A549 (cell line): ENCODE data around the gene OMP. TPM values are rescaled to one million over a fixed set of nuclear protein-coding genes. Genes with fewer than 3 reads are reported as not detected.
A peak's percentile ranks its signal among the peaks of the same experiment; 100 is the strongest.

Experiments
- ATAC-seq, 2 experiments: fragments of 200-7000 bp in 1 of 2; fragments of >200 bp in 1 of 2; cut with Nextera tagmentation in 1 of 2; cut with Tn5 transposase in 1 of 2; 3 replicates each; pipeline versions ENCODE4 v1.8.0 to v1.9.1; 2018 to 2020; ENCODE audit warnings: mild to moderate bottlenecking in 1 of 2, moderate library complexity in 1 of 2
- CTCF ChIA-PET: fragments of 300-600 bp; sonication (Branson Sonifier 250); formaldehyde crosslinking; extraction: SDS; loops from one replicate; lab custom pipeline; 2021; ENCODE audit warnings: antibody characterized with exemption, inconsistent platforms; lab: Yijun Ruan, JAX
- POLR2A ChIA-PET: fragments of 350-600 bp; formaldehyde crosslinking; extraction: SDS; loops from one replicate; lab custom pipeline; 2021; ENCODE audit warnings: antibody characterized with exemption, inconsistent platforms; lab: Yijun Ruan, JAX
- DNase-seq, 2 experiments: peaks; one replicate each; pipeline versions ENCODE4 v3.0.0 to v3.0.0-alpha.2; 2011 to 2016; ENCODE audit warnings: low read depth in 1 of 2, low spot score in 1 of 2
- FAIRE-seq: peaks from 2 replicates; lab custom pipeline; 2011; peaks lifted over from hg19 to GRCh38; lab: Jason Lieb, UNC
- H3K27ac ChIP-seq, 2 experiments: fragments of >200 bp; sonication (Bioruptor Twin); formaldehyde crosslinking; 3 replicates each; pipeline ENCODE4 v1.5.1; 2016 to 2017
- H3K4me1 ChIP-seq: fragments of >200 bp; sonication (Bioruptor Twin); formaldehyde crosslinking; 3 replicates; pipeline ENCODE4 v1.6.1; 2016
- H3K4me2 ChIP-seq: fragments of >200 bp; sonication (Bioruptor Twin); formaldehyde crosslinking; 3 replicates; pipeline ENCODE4 v1.6.1; 2016
- H3K4me3 ChIP-seq: fragments of >200 bp; sonication (Bioruptor Twin); formaldehyde crosslinking; 3 replicates; pipeline ENCODE4 v1.5.1; 2016
- H3K9me3 ChIP-seq: fragments of >200 bp; sonication (Bioruptor Twin); formaldehyde crosslinking; 3 replicates; pipeline ENCODE4 v1.6.1; 2016
- BCL3 ChIP-seq: fragments of >200 bp; sonication (Bioruptor Twin); formaldehyde crosslinking; IDR thresholded peaks from 3 replicates; pipeline ENCODE4 v1.6.1; 2016
- CBX8 ChIP-seq: fragments of 200-600 bp; sonication (generic); IDR thresholded peaks from 2 replicates; pipeline ENCODE4 v1.6.1; 2016
- CEBPB ChIP-seq, 2 experiments: fragments of >200 bp in 1 of 2; sonication (Bioruptor Twin) in 1 of 2; formaldehyde crosslinking in 1 of 2; IDR thresholded peaks; 2 replicates each; pipeline ENCODE4 v1.6.1; 2012 to 2016
- CTCF ChIP-seq: fragments of >200 bp; sonication (Bioruptor Twin); formaldehyde crosslinking; IDR thresholded peaks from 3 replicates; pipeline ENCODE4 v1.5.1; 2016
- ESRRA ChIP-seq: fragments of 150-350 bp; IDR thresholded peaks from 2 replicates; pipeline ENCODE4 v1.6.1; 2014; ENCODE audit warnings: mild to moderate bottlenecking, low read length, borderline replicate concordance
- FOSL2 ChIP-seq, 2 experiments: fragments of 450-650 bp in 1 of 2; fragments of >200 bp in 1 of 2; sonication (Bioruptor Twin) in 1 of 2; formaldehyde crosslinking; IDR thresholded peaks; 2 replicates each; pipeline versions ENCODE4 v1.5.0 to v1.6.1; 2016 to 2020; ENCODE audit warnings: mild to moderate bottlenecking in 1 of 2, moderate library complexity in 1 of 2
- FOXS1 ChIP-seq: fragments of 250-450 bp; sonication (Bioruptor Pico); IDR thresholded peaks from 2 replicates; pipeline ENCODE4 v1.5.0; 2020; ENCODE audit warnings: mild to moderate bottlenecking, moderate library complexity
- HOXA7 ChIP-seq: fragments of 250-450 bp; sonication (Bioruptor Pico); IDR thresholded peaks from 2 replicates; pipeline ENCODE4 v1.5.0; 2020; ENCODE audit warnings: mild to moderate bottlenecking, moderate library complexity
- JUNB ChIP-seq: fragments of >200 bp; sonication (Bioruptor Twin); formaldehyde crosslinking; IDR thresholded peaks from 2 replicates; pipeline ENCODE4 v1.6.1; 2016
- MAFK ChIP-seq: fragments of 450-650 bp; IDR thresholded peaks from 2 replicates; pipeline ENCODE4 v1.6.1; 2014; ENCODE audit not compliant: partially characterized antibody
- MAX ChIP-seq: IDR thresholded peaks from 2 replicates; pipeline ENCODE4 v1.6.1; 2012
- MAZ ChIP-seq: fragments of 150-350 bp; IDR thresholded peaks from 2 replicates; pipeline ENCODE4 v1.6.1; 2014; ENCODE audit warnings: antibody characterized with exemption, low read depth, low read length, borderline replicate concordance
- MYC ChIP-seq: IDR thresholded peaks from 2 replicates; pipeline ENCODE4 v1.6.1; 2012; ENCODE audit warnings: mild to moderate bottlenecking, inconsistent platforms, low read length, improper control_type of control experiment, borderline replicate concordance
- NPAS2 ChIP-seq: fragments of 250-450 bp; sonication (Bioruptor Pico); IDR thresholded peaks from 2 replicates; pipeline ENCODE4 v1.8.0; 2022; ENCODE audit warnings: mild to moderate bottlenecking, moderate library complexity, borderline replicate concordance
- PHF8 ChIP-seq: fragments of 200-600 bp; sonication (generic); IDR thresholded peaks from 2 replicates; pipeline ENCODE4 v1.6.1; 2016; ENCODE audit warnings: low read depth, mild to moderate bottlenecking, antibody characterized with exemption, moderate library complexity, borderline replicate concordance
- RAD21 ChIP-seq, 2 experiments: fragments of >200 bp in 1 of 2; sonication (Bioruptor Twin) in 1 of 2; formaldehyde crosslinking in 1 of 2; IDR thresholded peaks in 1 of 2; conservative IDR thresholded peaks in 1 of 2; 2 replicates in 1 of 2; 3 replicates in 1 of 2; pipeline ENCODE4 v1.6.1; 2012 to 2018; ENCODE audit warnings: inconsistent platforms in 1 of 2
- RFX5 ChIP-seq: fragments of 450-650 bp; IDR thresholded peaks from 2 replicates; pipeline ENCODE4 v1.7.1; 2014; ENCODE audit warnings: antibody characterized with exemption, mild to moderate bottlenecking, moderate library complexity
- RNF2 ChIP-seq: fragments of 200-600 bp; sonication (generic); IDR thresholded peaks from 2 replicates; pipeline ENCODE4 v1.6.1; 2016; ENCODE audit warnings: low read depth, mild to moderate bottlenecking, antibody characterized with exemption, moderate library complexity, borderline replicate concordance
- SMC3 ChIP-seq: fragments of >200 bp; sonication (Bioruptor Twin); formaldehyde crosslinking; IDR thresholded peaks from 3 replicates; pipeline ENCODE4 v1.6.1; 2018; ENCODE audit warnings: inconsistent platforms
- SREBF2 ChIP-seq: fragments of 450-650 bp; IDR thresholded peaks from 2 replicates; pipeline ENCODE4 v1.6.1; 2014; ENCODE audit warnings: mild to moderate bottlenecking, moderate library complexity
- TFCP2L1 ChIP-seq: fragments of 250-450 bp; sonication (Bioruptor Pico); IDR thresholded peaks from 2 replicates; pipeline ENCODE4 v1.5.0; 2021; ENCODE audit warnings: mild to moderate bottlenecking
- ZC3H11A ChIP-seq: fragments of 450-650 bp; IDR thresholded peaks from 2 replicates; pipeline ENCODE4 v1.6.1; 2014; ENCODE audit warnings: antibody characterized with exemption, mild to moderate bottlenecking
- WGBS: methylation state at CpG from one replicate; pipeline ENCODE4 v1.1.6; 2017; ENCODE audit errors: missing lambda C conversion rate; 5-methylcytosine and 5-hydroxymethylcytosine counted together
- polyA plus RNA-seq, 4 experiments: library from polyadenylated mRNA; depleted of rRNA in 3 of 4; stranded (reverse); fragments of >200 nt; fragmentation: RNase III in 1 of 4; extraction: RNeasy Plus Mini Kit Qiagen cat#74134 plus additional on column Dnase treatment in 1 of 4; gene quantifications; 2 replicates in 3 of 4; 3 replicates in 1 of 4; pipeline ENCODE4 v1.2.3, GENCODE V29; 2011 to 2017

OMP gene
- polyA plus RNA-seq, 2 of the 4 experiments (the other 2 are of a cell fraction): not detected

GRCh38 chr11:77090373-77091111 lies 12.1 kb upstream of the OMP start:
- ATAC-seq: peak; percentile 10 to 13; a peak in 3 of 6 replicates
- no peaks in the 10 kb centered on the region for H3K9me3 ChIP-seq
- no peak overlapping the region for H3K4me2 ChIP-seq
- no peak for FAIRE-seq
- ChIA-PET POLR2A (interaction anchor here (1.0 to 1.9 kb wide), 2 partner anchors 24 to 43 kb away, joined by 9 to 10 read pairs; partner anchors contain the start of gene CAPN5), CTCF (interaction anchor here (0.6 to 11.6 kb wide), 42 partner anchors 9 to 640 kb away, joined by 3 to 290 read pairs (median 5); partner anchors contain the start of genes B3GNT6, CAPN5, MYO7A and OMP)
- no peak for TF ChIP-seq CEBPB (IDR thresholded peaks at IDR 0.05)
- TF ChIP-seq BCL3: no peak
- no peak for TF ChIP-seq FOXS1 (CRISPR knock-in tag)
- TF ChIP-seq MYC: no peak
- TF ChIP-seq MAZ: no peak
- peaks cover 6% of the 10 kb centered on the region; the same call in 1 of the 3 replicates for H3K4me1 ChIP-seq
- 52% methylated on average over 11 of the region's 13 CpGs for WGBS
- H3K4me3 ChIP-seq: no peak overlapping the region
- no peak overlapping the region for H3K27ac ChIP-seq
- no peak for DNase-seq

- CTCF ChIA-PET: interaction anchor here (0.5 to 11.6 kb wide), 49 partner anchors 10 to 641 kb away, joined by 3 to 290 read pairs (median 4); partner anchors contain the start of genes B3GNT6, CAPN5, MYO7A and OMP
- no peaks in the 10 kb centered on the region for H3K9me3 ChIP-seq
- peak; percentile 85 to 90 for DNase-seq
- peak; percentile 89 to 95 for ATAC-seq
- TF ChIP-seq SMC3 (peak; percentile 98), FOSL2 (IDR thresholded peaks at IDR 0.05) (no peak), FOSL2 (CRISPR knock-in tag; IDR thresholded peaks at IDR 0.05) (no peak), RNF2 (no peak), MAX (no peak), SREBF2 (no peak), HOXA7 (CRISPR knock-in tag) (no peak), ZC3H11A (no peak), JUNB (no peak), CBX8 (no peak), RAD21 (conservative IDR thresholded peaks at IDR 0.05 in 1 of 2, IDR thresholded peaks at IDR 0.05 in 1 of 2) (peak; percentile 95 to 96), MAFK (no peak), TFCP2L1 (CRISPR knock-in tag) (no peak), FOXS1 (CRISPR knock-in tag) (no peak), CTCF (peak; percentile 95), NPAS2 (CRISPR knock-in tag) (no peak), PHF8 (no peak), ESRRA (no peak), RFX5 (no peak)
- TF ChIP-seq, all 56 proteins: peak for 3
- H3K4me1 ChIP-seq: peaks cover 6% of the 10 kb centered on the region; the same call in 1 of the 3 replicates
- POLR2A ChIA-PET: interaction anchor here (1.0 to 1.9 kb wide), 3 partner anchors 11 to 44 kb away, joined by 3 to 10 read pairs (median 9); partner anchors contain the start of gene CAPN5
- H3K4me2 ChIP-seq: no peak overlapping the region
- no peak overlapping the region for H3K27ac ChIP-seq
- 22% methylated on average over 9 of the region's 9 CpGs for WGBS
- FAIRE-seq: peak; percentile 54
- H3K4me3 ChIP-seq: no peak overlapping the region
Observed at GRCh38 chr11:77091146-77091940, 11.3 kb upstream of the OMP start.
